Brain microvascular endothelial cell (primary cell): ENCODE results near the gene SLC35F1.

ENCODE experiments used
- DNase-seq: peaks from one replicate; pipeline ENCODE4 v3.0.0-alpha.2; 2020
- H3K27ac ChIP-seq: fragments of 250-450 bp; sonication (Bioruptor Pico); 2 replicates; pipeline ENCODE4 v1.5.1; 2020; ENCODE audit warnings: mild to moderate bottlenecking, moderate library complexity
- H3K27me3 ChIP-seq: fragments of 250-450 bp; sonication (Bioruptor Pico); replicated peaks from 2 replicates; pipeline ENCODE4 v1.5.1; 2020; ENCODE audit warnings: mild to moderate bottlenecking
- H3K36me3 ChIP-seq: fragments of 250-450 bp; sonication (Bioruptor Pico); replicated peaks from 2 replicates; pipeline ENCODE4 v1.5.1; 2020; ENCODE audit warnings: mild to moderate bottlenecking
- H3K4me3 ChIP-seq: 2 replicates; pipeline ENCODE4 v1.5.1; 2011; ENCODE audit warnings: low read depth, mild to moderate bottlenecking, control low read depth, low read length, moderate library complexity
- CTCF ChIP-seq: IDR thresholded peaks from 2 replicates; pipeline ENCODE4 v1.5.1; 2011; ENCODE audit warnings: low read depth, mild to moderate bottlenecking, moderate library complexity, low read length, control low read depth, inconsistent platforms; ENCODE audit errors: missing control alignments
- in situ Hi-C: cut with HindIII; loops from 2 replicates; pipeline ENCODE4 v1.10.0; 2017; ENCODE audit warnings: low sequenced_read_pairs, low pct_ligation_motif_present

SLC35F1 gene

GRCh38 chr6:117928833-117929232 lies 21.8 kb downstream of the SLC35F1 start:
- H3K27ac ChIP-seq = no peak overlapping the region
- in situ Hi-C loops = no loop called here
- no peaks in the 10 kb centered on the region for H3K27me3 ChIP-seq
- no peak for DNase-seq
- TF ChIP-seq CTCF = no peak
- H3K4me3 ChIP-seq = no peak overlapping the region
- H3K36me3 ChIP-seq = no peaks in the 10 kb centered on the region

GRCh38 chr6:117929501-117929900 lies 22.4 kb downstream of the SLC35F1 start:
- H3K27ac ChIP-seq = no peak overlapping the region
- no peak for DNase-seq
- in situ Hi-C loops = no loop called here

GRCh38 chr6:117930645-117931044 lies 23.6 kb downstream of the SLC35F1 start:
- no peaks in the 10 kb centered on the region for H3K36me3 ChIP-seq
- no peak overlapping the region for H3K4me3 ChIP-seq
- no peak overlapping the region for H3K27ac ChIP-seq
- no peak for TF ChIP-seq CTCF
- H3K27me3 ChIP-seq = no peaks in the 10 kb centered on the region
- DNase-seq = no peak
- in situ Hi-C loops = no loop called here

More at GRCh38 chr6:117929501-117929900, 22.4 kb downstream of the SLC35F1 start:
- TF ChIP-seq CTCF = no peak
- Histone ChIP-seq H3K27me3 (no peaks in the 10 kb centered on the region), H3K4me3 (no peak overlapping the region), H3K36me3 (no peaks in the 10 kb centered on the region)

GRCh38 chr6:117932001-117932400 lies 24.9 kb downstream of the SLC35F1 start:
- Histone ChIP-seq H3K4me3 (no peak overlapping the region), H3K27me3 (no peaks in the 10 kb centered on the region), H3K36me3 (no peaks in the 10 kb centered on the region), H3K27ac (no peak overlapping the region)
- in situ Hi-C loops = no loop called here
- no peak for DNase-seq
- TF ChIP-seq CTCF = no peak

GRCh38 chr6:117932676-117933075 lies 25.6 kb downstream of the SLC35F1 start:
- in situ Hi-C loops = no loop called here
- H3K27ac ChIP-seq = no peak overlapping the region
- no peak overlapping the region for H3K4me3 ChIP-seq
- H3K36me3 ChIP-seq = no peaks in the 10 kb centered on the region
- no peak for DNase-seq
- H3K27me3 ChIP-seq = no peaks in the 10 kb centered on the region
- TF ChIP-seq CTCF = no peak

GRCh38 chr6:117933471-117933870 lies 26.4 kb downstream of the SLC35F1 start:
- TF ChIP-seq CTCF = no peak
- in situ Hi-C loops = no loop called here
- H3K4me3 ChIP-seq = no peak overlapping the region

More at GRCh38 chr6:117933471-117933870, 26.4 kb downstream of the SLC35F1 start:
- H3K27me3 ChIP-seq = no peaks in the 10 kb centered on the region
- no peaks in the 10 kb centered on the region for H3K36me3 ChIP-seq
- DNase-seq = no peak
- no peak overlapping the region for H3K27ac ChIP-seq
